Lower leg skin (tissue), 4 donors: ENCODE results near the gene OPTC. TPM values are rescaled to one million over a fixed set of nuclear protein-coding genes. Genes with fewer than 3 reads are reported as not detected.

Experiments used
- DNase-seq, 2 donors: peaks; one replicate each; pipeline ENCODE4 v3.0.0-alpha.2; 2019; ENCODE audit warnings: low spot score in 2 of 2
- H3K4me3 ChIP-seq: fragments of 200-600 bp; sonication (generic); 2 replicates; pipeline ENCODE4 v1.5.1; 2017; ENCODE audit warnings: mild to moderate bottlenecking, low read depth; ENCODE audit not compliant: poor library complexity, severe bottlenecking
- CTCF ChIP-seq, 3 donors: fragments of 450-650 bp; IDR thresholded peaks; one replicate each; pipeline ENCODE4 v1.5.1; 2016; ENCODE audit warnings: antibody characterized with exemption in 3 of 3, mild to moderate bottlenecking in 3 of 3, moderate library complexity in 2 of 3
- POLR2A ChIP-seq, 2 donors: fragments of 450-650 bp; IDR thresholded peaks; one replicate each; pipeline ENCODE4 v1.6.1; 2016 to 2017; ENCODE audit warnings: antibody characterized with exemption in 2 of 2, mild to moderate bottlenecking in 1 of 2, moderate library complexity in 1 of 2
- WGBS, 2 donors: methylation state at CpG; one replicate each; pipeline ENCODE4 v1.1.5; 2018; 5-methylcytosine and 5-hydroxymethylcytosine counted together
- intact Hi-C: fragments of 100-400 bp; cut with DNase I; formaldehyde crosslinking; loops from one replicate; pipeline ENCODE4 v1.15.0; 2023; ENCODE audit warnings: low total_unique reads
- total RNA-seq, 4 donors: library from RNA; depleted of rRNA; stranded (reverse); fragments of >200 nt; gene quantifications; one replicate each; pipeline ENCODE4 v1.1.0, GENCODE V29; 2016

OPTC gene
- total RNA-seq, 4 donors from 2014 or later: not detected

- 89 to 90% methylated on average over 8 of the region's 8 CpGs for WGBS, 2 donors
- H3K4me3 ChIP-seq: no peak overlapping the region
- intact Hi-C loops: no loop called here
- TF ChIP-seq CTCF (IDR thresholded peaks at IDR 0.05): no peak
- no peak for DNase-seq
Observed at GRCh38 chr1:203505526-203506204, 11.7 kb downstream of the OPTC start.

GRCh38 chr1:203506858-203507626 is 13.1 kb downstream of the OPTC start:
- WGBS, 2 donors: 31 to 32% methylated on average over 6 of the region's 6 CpGs
- H3K4me3 ChIP-seq: no peak overlapping the region
- DNase-seq: no peak
- intact Hi-C loops: no loop called here
- TF ChIP-seq POLR2A (IDR thresholded peaks at IDR 0.05) (no peak), CTCF (IDR thresholded peaks at IDR 0.05) (no peak)

- no peak for DNase-seq
- 12 to 14% methylated on average over 1 of the region's 1 CpG for WGBS, 2 donors
- intact Hi-C loops: loop anchor here (2.0 kb wide), 1 partner anchor 193 kb away; no protein-coding TSS in a partner anchor
- no peak for TF ChIP-seq CTCF (IDR thresholded peaks at IDR 0.05)
- no peak for TF ChIP-seq POLR2A (IDR thresholded peaks at IDR 0.05)
- H3K4me3 ChIP-seq: no peak overlapping the region
Observed at GRCh38 chr1:203507759-203508158, 13.8 kb downstream of the OPTC start.

DNA sequence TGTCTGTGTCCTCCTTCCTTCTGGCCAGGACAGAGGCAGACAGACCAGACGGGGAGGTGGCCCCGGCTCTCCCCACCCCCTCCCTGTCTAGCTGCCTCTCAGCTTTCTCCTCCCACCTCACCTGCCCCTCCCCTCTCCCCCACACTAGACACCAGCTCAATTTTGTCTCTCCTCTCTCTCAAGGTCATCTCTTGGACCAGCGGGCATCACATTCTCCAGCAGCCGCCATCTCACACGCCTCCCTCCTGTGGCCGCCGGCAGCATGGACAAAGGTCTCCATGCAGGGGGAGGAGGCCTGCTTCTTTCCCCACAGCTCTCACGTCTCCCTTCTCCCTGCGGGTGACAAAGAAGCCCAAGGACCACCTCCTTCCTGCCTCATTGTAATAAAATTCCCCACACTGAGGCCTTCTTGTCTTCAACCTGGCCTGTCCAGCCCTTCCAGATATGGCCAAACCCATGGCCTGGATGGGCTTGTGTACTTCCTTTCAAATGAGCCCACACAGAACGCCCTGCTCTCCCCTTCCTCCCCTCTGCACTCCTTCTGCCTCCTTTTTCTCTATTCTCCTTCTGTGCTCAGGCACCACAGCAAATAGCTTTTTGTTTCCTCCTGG is 14.6 kb downstream of the OPTC start:
- WGBS, 2 donors: 83 to 88% methylated on average over 10 of the region's 10 CpGs
- no peak overlapping the region for H3K4me3 ChIP-seq
- intact Hi-C loops: loop anchor here (2.0 kb wide), 1 partner anchor 192 kb away; no protein-coding TSS in a partner anchor
- no peak for TF ChIP-seq POLR2A (IDR thresholded peaks at IDR 0.05)
- no peak for DNase-seq

- 38 to 56% methylated on average over 1 of the region's 1 CpG for WGBS, 2 donors
- no peak overlapping the region for H3K4me3 ChIP-seq
- intact Hi-C loops: loop anchor here (2.0 kb wide), 1 partner anchor 192 kb away; no protein-coding TSS in a partner anchor
- TF ChIP-seq CTCF (IDR thresholded peaks at IDR 0.05) (no peak), POLR2A (IDR thresholded peaks at IDR 0.05) (no peak)
- DNase-seq: no peak
Observed at GRCh38 chr1:203509135-203509534, 15.2 kb downstream of the OPTC start.

DNA sequence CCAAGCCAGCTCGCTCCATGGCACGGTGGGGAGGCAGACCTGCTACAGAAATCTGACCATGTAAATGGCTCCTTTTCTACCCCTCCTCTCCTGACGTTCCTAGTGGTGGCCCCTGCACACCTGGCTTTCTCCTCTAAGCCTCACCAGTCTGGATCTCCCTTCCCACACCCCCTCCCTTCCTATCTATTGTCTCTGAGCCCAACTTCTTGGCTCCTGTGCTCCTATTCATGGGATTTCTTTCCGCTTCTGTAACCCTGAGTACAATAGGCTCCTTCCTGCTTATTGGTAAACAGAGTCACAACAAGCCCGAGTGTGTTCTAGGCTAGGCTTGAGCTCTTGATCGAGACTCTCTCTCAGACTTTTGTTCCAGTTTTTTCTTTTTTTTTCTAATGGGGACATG is 17.6 kb downstream of the OPTC start:
- WGBS, 2 donors: 75 to 82% methylated on average over 6 of the region's 6 CpGs
- intact Hi-C loops: loop anchor here (10.0 kb wide), 1 partner anchor 113 kb away; the partner anchor contains the start of gene ATP2B4
- H3K4me3 ChIP-seq: no peak overlapping the region
- no peak for DNase-seq
- TF ChIP-seq CTCF (IDR thresholded peaks at IDR 0.05): no peak
- TF ChIP-seq POLR2A (IDR thresholded peaks at IDR 0.05): no peak
